ENCODE results near the gene SARNP.

Gene SARNP

GRCh38 chr12:55742719-55743405, 74.7 kb downstream of the SARNP start, which contains the start of gene GDF11:
Gene GDF11 (plus strand): TSS chr12:55743122. CDS start chr12:55743317, 195 bp downstream.
- DNase-seq (ENCODE audit: low spot score), result no peak

- DNase-seq (ENCODE audit: low spot score), result no peak
Measured at GRCh38 chr12:55741931-55742680, 75.4 kb downstream of the SARNP start.

GRCh38 chr12:55739025-55739378, 78.5 kb downstream of the SARNP start:
- DNase-seq (ENCODE audit: low spot score), result no peak

- peak; percentile 87 for DNase-seq (ENCODE audit: low spot score)
Measured at GRCh38 chr12:55738123-55739024, 79.2 kb downstream of the SARNP start.

GRCh38 chr12:55737581-55738122, 79.9 kb downstream of the SARNP start:
- no peak for DNase-seq (ENCODE audit: low spot score)

GRCh38 chr12:55736780-55737580, 80.5 kb downstream of the SARNP start:
- peak; percentile 47 for DNase-seq (ENCODE audit: low spot score)

GRCh38 chr12:55736076-55736475, 81.4 kb downstream of the SARNP start:
- no peak for DNase-seq (ENCODE audit: low spot score)

GRCh38 chr12:55734595-55734994, 82.9 kb downstream of the SARNP start:
- DNase-seq (ENCODE audit: low spot score), result no peak

GRCh38 chr12:55733858-55734257, 83.7 kb downstream of the SARNP start:
- DNase-seq (ENCODE audit: low spot score), result peak; percentile 29

GRCh38 chr12:55733021-55733555, 84.4 kb downstream of the SARNP start:
- DNase-seq (ENCODE audit: low spot score), result no peak

GRCh38 chr12:55732288-55732687, 85.2 kb downstream of the SARNP start:
- no peak for DNase-seq (ENCODE audit: low spot score)

- no peak for DNase-seq (ENCODE audit: low spot score)
Measured at GRCh38 chr12:55729819-55730818, 87.4 kb downstream of the SARNP start.

- peak; percentile 31 for DNase-seq (ENCODE audit: low spot score)
Measured at GRCh38 chr12:55728939-55729818, 88.3 kb downstream of the SARNP start, which contains the start of gene CD63. Gene CD63 (minus strand): TSS chr12:55729009. CDS start chr12:55728341, 668 bp downstream.

- no peak for DNase-seq (ENCODE audit: low spot score)
Measured at GRCh38 chr12:55728186-55728938, 89.2 kb downstream of the SARNP start.

- DNase-seq (ENCODE audit: low spot score), result no peak
Measured at GRCh38 chr12:55727643-55728185, 89.8 kb downstream of the SARNP start.

GRCh38 chr12:55726971-55727370, 90.6 kb downstream of the SARNP start:
- no peak for DNase-seq (ENCODE audit: low spot score)

- DNase-seq (ENCODE audit: low spot score), result no peak
Measured at GRCh38 chr12:55725556-55725955, 92.0 kb downstream of the SARNP start.

- no peak for DNase-seq (ENCODE audit: low spot score)
Measured at GRCh38 chr12:55724940-55725309, 92.6 kb downstream of the SARNP start.

All from hematopoietic multipotent progenitor cell treated with erythropoietin and hydrocortisone succinate and interleukin-3 and kit ligand, for 15 days (in vitro differentiated cells).